Amniotic epithelial cell (primary cell): ENCODE measurements around the gene FNDC1.
"Not testable (repeated sequence)": the region's sequence is repeated elsewhere in the genome, so short reads cannot be mapped to it uniquely, and the experiment has no call there.

Experiments used
- DNase-seq: peaks from one replicate; pipeline ENCODE4 v3.0.0-alpha.2; 2010; ENCODE audit warnings: low read depth

The FNDC1 gene

DNA sequence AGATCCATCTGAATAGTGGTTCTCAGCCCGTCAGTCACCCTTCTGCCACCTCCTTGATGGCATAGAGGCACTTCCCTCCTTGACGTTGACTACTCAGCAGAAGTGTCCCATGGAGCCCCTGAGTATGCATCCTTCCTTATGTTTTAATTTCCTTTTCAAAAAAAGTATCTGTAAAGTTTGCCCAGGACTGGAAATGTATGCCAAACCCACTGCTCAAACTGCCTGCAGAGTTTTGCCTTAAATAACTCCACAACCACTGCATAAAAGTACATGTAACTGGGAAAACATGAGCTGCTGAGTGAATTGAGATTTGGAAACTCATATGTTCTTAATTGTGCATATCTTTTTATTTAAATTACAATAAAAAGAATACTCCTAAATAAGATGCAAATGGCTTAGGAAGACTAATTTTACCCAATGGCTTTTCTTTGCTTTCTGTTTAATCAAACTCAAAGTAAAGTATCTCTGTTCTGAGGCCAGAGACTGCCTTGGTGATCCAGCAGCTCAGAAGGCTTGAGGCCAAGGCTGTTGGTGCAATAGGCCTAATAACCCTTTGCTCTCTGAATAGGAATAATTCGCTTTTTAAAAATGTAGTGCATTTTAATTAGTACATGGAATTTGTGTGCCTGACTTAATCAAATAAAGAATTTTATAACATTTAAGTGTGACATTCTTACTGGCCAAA, 90.4 kb downstream of the FNDC1 start:
- DNase-seq: no peak

GRCh38 chr6:159260208-159260607, 91.0 kb downstream of the FNDC1 start:
- DNase-seq: no peak

GRCh38 chr6:159261995-159262394, 92.8 kb downstream of the FNDC1 start:
- no peak for DNase-seq

GRCh38 chr6:159262586-159262985, 93.4 kb downstream of the FNDC1 start:
- DNase-seq: no peak

GRCh38 chr6:159267165-159267564, 98.0 kb downstream of the FNDC1 start:
- no peak for DNase-seq

- DNase-seq: no peak
These were observed 99.3 kb downstream of the FNDC1 start for GRCh38 chr6:159268511-159268910.

GRCh38 chr6:159271257-159271656, 102.1 kb downstream of the FNDC1 start:
- DNase-seq: no peak

DNA sequence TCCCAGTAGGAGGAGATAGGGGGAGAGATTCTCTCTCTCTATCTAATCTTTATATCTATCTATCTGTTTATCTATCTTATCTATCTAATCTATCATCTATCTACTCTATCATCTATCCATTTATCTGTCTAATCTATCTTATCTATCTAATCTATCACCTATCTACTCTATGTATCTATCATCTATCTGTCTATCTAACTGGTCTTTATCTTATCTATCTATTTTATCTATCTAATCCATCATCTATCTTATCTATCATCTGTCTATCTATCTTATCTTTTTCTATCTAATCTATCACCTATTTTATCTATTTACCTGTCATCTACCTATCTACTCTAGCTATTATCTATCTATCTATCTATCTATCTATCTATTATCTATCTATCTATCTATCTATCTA, 109.4 kb downstream of the FNDC1 start:
- no peak for DNase-seq

- DNase-seq: no peak
These were observed 110.6 kb downstream of the FNDC1 start for GRCh38 chr6:159279790-159280277.

- no peak for DNase-seq
These were observed 113.2 kb downstream of the FNDC1 start for GRCh38 chr6:159282421-159282820.

- not testable (repeated sequence) for DNase-seq
These were observed 115.5 kb downstream of the FNDC1 start for GRCh38 chr6:159284661-159285060.

- no peak for DNase-seq
These were observed 129.6 kb downstream of the FNDC1 start for GRCh38 chr6:159298840-159299239.

- DNase-seq: no peak
These were observed 130.4 kb downstream of the FNDC1 start for GRCh38 chr6:159299566-159299965.

DNA sequence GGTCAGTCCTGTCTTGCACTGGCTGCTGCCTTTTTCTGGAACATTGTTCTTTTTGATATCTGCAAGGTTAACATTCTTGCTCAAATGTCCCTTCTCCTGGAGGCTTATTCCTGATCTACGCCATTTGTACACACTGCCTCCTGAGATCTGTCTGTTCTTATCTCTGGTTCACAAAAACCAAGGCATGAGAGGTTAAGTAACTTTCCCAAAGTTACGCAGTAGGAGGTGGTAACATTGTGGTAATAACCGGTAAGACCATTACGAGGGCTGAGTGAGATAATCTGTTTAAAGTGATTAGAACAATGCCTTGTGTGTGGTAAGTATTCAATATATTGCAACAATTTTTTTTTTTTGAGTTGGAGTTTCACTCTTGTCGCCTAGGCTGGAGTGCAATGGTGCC, 132.1 kb downstream of the FNDC1 start:
- no peak for DNase-seq

DNA sequence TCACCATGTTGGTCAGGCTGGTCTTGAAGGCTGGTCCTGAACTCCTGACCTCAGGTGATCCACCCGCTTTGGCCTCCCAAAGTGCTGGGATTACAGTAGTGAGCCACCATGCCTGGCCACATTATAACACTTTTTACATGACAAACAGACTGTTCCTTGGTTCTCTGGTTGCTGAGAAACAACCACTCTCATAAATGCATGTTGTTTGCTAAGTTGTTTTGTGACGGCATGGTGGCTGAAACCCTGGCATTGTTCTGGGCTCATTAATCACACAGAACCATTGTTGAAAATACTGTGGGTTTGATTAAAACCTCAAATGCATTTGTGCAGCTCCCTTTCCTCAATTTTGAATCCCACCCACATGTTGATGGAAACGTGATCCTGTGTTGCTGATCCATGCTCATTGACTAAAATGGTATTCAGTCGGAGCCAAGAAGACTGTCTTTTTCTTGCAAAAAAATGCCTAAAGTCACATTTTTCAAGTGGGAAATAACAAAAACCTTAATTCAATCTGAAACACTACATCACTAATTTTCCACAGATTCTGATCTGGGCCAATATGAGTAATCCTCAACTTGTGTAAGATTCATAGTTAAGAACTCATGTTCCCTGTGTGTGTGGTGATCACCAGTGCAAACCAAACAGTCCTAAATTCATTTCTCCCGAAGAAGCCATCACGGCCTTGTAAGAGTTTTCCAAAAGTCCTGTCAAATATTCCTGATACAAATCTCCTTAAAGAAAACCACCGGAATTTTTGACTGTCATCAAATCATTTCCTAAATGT, 132.8 kb downstream of the FNDC1 start:
- DNase-seq: no peak

- no peak for DNase-seq
These were observed 133.4 kb downstream of the FNDC1 start for GRCh38 chr6:159302594-159302992.

DNA sequence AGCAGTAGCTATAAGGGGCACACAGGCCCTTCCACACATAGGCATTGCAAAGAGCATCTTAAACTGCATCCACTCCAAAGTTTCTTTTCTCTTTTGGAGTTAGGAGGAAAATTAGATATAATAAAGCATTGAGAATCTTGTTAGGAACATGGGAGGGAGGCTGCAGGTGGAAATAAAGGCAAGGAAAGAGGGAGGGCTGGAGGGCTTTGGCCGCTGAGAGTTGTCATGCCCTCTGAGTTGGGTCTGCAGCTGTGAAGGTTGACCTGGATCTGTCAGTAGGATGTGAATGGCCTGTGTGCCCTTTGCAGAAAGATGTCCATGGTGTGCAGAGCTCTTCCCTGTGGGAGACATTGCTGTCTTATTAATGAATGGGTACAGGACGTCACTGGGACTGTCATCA, 134.0 kb downstream of the FNDC1 start:
- DNase-seq: no peak

- DNase-seq: no peak
These were observed 134.6 kb downstream of the FNDC1 start for GRCh38 chr6:159303784-159304183.

DNA sequence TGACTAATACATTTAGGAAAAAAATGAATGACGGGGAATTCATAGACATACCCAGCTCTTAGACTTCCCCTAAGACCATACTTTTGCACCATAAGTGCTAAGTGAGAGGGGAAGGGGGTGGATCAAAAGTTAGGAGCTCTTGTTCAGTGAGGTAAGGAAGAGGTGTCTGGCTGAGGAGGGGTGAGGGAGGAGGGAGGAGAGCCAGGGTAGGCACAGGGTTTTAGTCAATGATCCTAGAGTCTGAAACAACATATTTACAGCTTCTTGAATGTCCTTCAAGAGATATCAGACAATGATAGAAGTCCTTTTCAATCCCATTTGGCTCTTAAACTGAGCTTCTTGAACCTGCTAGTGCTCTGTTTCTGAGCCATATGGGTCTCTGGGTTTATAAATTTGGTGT, 135.4 kb downstream of the FNDC1 start:
- DNase-seq: no peak

- DNase-seq: no peak
These were observed 136.0 kb downstream of the FNDC1 start for GRCh38 chr6:159305159-159305558.

DNA sequence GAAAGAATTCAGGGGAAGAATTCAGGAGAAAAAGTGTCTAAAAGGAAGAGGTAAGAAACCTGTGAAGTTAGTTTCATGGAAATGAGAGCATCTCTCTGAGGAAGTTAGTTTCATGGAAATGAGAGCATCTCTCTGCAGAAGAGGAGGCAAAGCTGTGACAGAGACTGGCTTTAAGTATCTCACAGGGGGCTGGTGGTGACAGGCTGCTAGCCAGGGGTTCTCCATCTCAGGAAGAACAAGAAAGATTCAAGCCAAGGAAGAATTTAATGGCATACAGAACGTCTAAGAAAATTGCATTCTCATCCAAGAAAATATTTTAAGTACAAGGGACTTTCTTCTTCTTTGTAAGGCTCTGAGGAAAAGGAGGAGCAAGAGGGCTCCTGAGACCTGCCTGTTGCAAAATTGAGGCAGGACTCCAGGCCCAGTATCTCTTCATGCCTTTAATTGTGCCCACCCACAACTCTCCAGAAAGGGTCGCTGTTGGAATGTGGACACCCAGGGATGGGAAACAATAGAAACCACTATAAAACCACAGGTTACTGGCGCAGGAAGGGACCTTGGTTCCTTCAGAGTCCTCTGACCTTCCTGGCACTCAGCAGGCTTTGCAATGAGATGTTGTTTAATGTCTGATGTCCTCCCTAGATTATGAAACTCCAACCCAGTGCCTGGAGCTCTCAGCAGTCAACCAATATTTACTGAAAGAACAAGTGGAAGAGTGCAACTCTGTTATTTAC, 136.8 kb downstream of the FNDC1 start:
- DNase-seq: no peak

DNA sequence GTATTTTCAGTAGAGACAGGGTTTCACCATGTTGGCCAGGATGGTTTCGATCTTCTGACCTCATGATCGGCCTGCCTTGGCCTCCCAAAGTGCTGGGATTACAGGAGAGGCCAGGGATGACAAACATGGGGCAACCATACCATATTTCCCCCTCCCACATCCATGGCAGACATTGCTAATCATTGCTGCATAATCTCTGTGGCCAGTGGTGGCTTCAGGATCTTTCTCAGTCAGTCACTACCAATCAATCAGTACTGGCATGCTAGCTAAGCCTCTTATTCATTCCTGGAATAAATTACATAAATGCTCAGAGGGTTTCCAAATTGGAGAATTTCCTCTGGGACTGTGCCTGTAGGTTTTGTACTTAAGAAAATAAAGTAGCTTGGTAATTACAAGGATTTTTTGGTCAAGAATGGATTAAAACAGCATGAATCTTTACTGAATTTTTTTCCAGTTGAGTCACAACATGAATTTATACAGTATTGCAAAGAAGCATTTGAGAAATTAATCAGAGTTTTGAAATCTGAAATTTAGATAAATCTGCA, 138.1 kb downstream of the FNDC1 start:
- no peak for DNase-seq

GRCh38 chr6:159308198-159308597, 139.0 kb downstream of the FNDC1 start:
- no peak for DNase-seq
